Measurements from ENCODE around the gene GPX3.

DNA sequence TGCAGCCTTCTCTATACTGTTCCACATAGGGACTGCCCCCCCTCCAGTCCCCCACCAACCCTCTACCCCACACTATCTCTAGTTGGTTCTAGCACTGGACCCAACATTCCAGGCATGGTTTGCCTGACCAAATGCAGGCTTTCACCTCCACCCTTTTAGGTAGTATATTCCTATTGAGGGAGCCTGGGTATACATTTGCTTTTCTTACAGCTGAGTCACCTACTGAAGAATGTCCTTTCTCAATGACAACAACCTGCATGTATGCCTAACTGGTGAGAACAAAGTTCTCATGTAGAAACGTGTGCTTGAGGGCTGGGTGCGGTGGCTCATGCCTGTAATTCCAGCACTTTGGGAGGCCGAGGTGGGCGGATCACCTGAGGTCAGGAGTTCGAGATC lies 52.2 kb downstream of the GPX3 start:
- TF ChIP-seq, protein P1, sequence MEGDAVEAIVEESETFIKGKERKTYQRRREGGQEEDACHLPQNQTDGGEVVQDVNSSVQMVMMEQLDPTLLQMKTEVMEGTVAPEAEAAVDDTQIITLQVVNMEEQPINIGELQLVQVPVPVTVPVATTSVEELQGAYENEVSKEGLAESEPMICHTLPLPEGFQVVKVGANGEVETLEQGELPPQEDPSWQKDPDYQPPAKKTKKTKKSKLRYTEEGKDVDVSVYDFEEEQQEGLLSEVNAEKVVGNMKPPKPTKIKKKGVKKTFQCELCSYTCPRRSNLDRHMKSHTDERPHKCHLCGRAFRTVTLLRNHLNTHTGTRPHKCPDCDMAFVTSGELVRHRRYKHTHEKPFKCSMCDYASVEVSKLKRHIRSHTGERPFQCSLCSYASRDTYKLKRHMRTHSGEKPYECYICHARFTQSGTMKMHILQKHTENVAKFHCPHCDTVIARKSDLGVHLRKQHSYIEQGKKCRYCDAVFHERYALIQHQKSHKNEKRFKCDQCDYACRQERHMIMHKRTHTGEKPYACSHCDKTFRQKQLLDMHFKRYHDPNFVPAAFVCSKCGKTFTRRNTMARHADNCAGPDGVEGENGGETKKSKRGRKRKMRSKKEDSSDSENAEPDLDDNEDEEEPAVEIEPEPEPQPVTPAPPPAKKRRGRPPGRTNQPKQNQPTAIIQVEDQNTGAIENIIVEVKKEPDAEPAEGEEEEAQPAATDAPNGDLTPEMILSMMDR (IDR thresholded peaks at IDR 0.05), result no peak
- no peak for TF ChIP-seq POLR2A (IDR thresholded peaks at IDR 0.05)
